A673 (cell line): ENCODE results near the gene CFAP100. TPM values are rescaled to one million over a fixed set of nuclear protein-coding genes. Genes with fewer than 3 reads are reported as not detected.

Experiments used
- BruUV-seq: library from RNA; stranded (reverse); fragments of 400-500 nt; replicated peaks from 2 replicates; lab custom pipeline; 2021; lab: Mats Ljungman, UMichigan
- CTCF ChIA-PET: fragments of 300-600 bp; sonication (Branson Sonifier 250); formaldehyde crosslinking; loops from one replicate; lab custom pipeline; 2022; ENCODE audit warnings: antibody characterized with exemption; lab: Charles Lee
- POLR2A ChIA-PET: fragments of 300-600 bp; sonication (Branson Sonifier 250); formaldehyde crosslinking; loops from one replicate; lab custom pipeline; 2022; ENCODE audit warnings: antibody characterized with exemption; ENCODE audit not compliant: low non-redundant PET; lab: Charles Lee
- DNase-seq: peaks from one replicate; pipeline ENCODE4 v3.0.0-alpha.2; 2015; ENCODE audit warnings: low spot score
- H3K27ac ChIP-seq: fragments of 200-600 bp; sonication (generic); 2 replicates; pipeline ENCODE4 v1.5.1; 2016; ENCODE audit warnings: mixed run types, low read depth, mild to moderate bottlenecking, mixed read lengths, antibody characterized with exemption, low read length; ENCODE audit not compliant: poor library complexity, severe bottlenecking
- H3K27me3 ChIP-seq: fragments of 200-600 bp; sonication (generic); replicated peaks from 2 replicates; pipeline ENCODE4 v1.6.1; 2017; ENCODE audit warnings: mixed run types, low read depth, mild to moderate bottlenecking, mixed read lengths, antibody characterized with exemption, low read length; ENCODE audit not compliant: insufficient read depth, poor library complexity
- H3K36me3 ChIP-seq: fragments of 200-600 bp; sonication (generic); 2 replicates; pipeline ENCODE4 v1.6.1; 2016; ENCODE audit warnings: mixed run types, mild to moderate bottlenecking, mixed read lengths, antibody characterized with exemption, low read length; ENCODE audit not compliant: insufficient read depth, poor library complexity, severe bottlenecking
- H3K4me1 ChIP-seq: fragments of 200-600 bp; sonication (generic); 2 replicates; pipeline ENCODE4 v1.6.1; 2017; ENCODE audit warnings: mixed run types, mild to moderate bottlenecking, mixed read lengths, antibody characterized with exemption, low read length; ENCODE audit not compliant: insufficient read depth, poor library complexity, severe bottlenecking
- H3K4me3 ChIP-seq: fragments of 200-600 bp; sonication (generic); 2 replicates; pipeline ENCODE4 v1.5.1; 2016; ENCODE audit warnings: low read depth, mixed run types, mild to moderate bottlenecking, mixed read lengths, low read length; ENCODE audit not compliant: poor library complexity, severe bottlenecking
- H3K9me3 ChIP-seq: fragments of 200-600 bp; sonication (generic); 2 replicates; pipeline ENCODE4 v1.6.1; 2016; ENCODE audit warnings: mixed run types, low read depth, mild to moderate bottlenecking, mixed read lengths, antibody characterized with exemption, low read length; ENCODE audit not compliant: poor library complexity, severe bottlenecking
- EZH2 ChIP-seq: fragments of 200-600 bp; sonication (generic); IDR thresholded peaks from 2 replicates; pipeline ENCODE4 v1.6.1; 2017; ENCODE audit warnings: borderline replicate concordance, low read depth, mild to moderate bottlenecking, mixed read lengths, antibody characterized with exemption, low read length; ENCODE audit not compliant: poor library complexity, severe bottlenecking
- intact Hi-C: fragments of 100-400 bp; cut with micrococcal nuclease; formaldehyde crosslinking; loops from one replicate; pipeline ENCODE4 v1.10.0; 2022; ENCODE audit not compliant: unreplicated experiment
- total RNA-seq: library from RNA; stranded (reverse); gene quantifications from 2 replicates; pipeline ENCODE4 v1.2.3, GENCODE V29; 2021
- TF ChIP-seq, protein P1 (sequence below): fragments of 300-800, 200-600 bp; sonication (generic); conservative IDR thresholded peaks from 2 replicates; pipeline ENCODE4 v1.5.1; 2017; ENCODE audit warnings: low read depth, mild to moderate bottlenecking, antibody characterized with exemption, low read length, moderate library complexity, mixed read lengths

The CFAP100 gene
- total RNA-seq, 1 experiment from 2014 or later, result not detected

DNA sequence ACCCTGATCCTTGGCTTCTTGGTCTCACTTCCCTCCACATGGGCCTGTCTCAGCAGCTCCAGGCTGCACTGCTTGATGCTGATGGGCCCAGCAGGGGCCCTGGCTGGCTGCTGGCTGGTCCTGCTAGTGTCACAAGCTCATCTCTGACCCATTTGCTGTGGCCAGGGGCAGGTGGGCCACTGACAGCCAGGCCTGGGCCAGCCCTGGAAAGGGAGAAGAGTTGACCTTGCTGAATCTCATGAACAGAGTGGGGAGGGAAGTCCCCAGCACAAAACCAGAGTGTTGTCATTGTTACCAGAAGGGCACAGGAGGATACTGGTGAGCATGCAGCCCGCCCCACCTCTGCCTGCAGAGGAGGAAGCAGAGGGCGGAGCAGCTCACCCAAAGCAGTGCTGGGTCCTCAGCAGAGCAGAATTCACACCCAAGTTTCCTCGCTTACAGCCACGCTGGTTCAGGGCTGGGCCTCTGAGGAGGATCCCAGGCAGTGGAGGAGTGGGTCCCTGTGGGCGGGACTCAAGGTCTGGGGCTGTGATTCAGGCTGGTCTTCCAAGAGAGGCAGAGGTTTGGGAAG is 29.9 kb upstream of the CFAP100 start:
- Histone ChIP-seq H3K36me3 (no peaks in the 10 kb centered on the region), H3K27me3 (no peaks in the 10 kb centered on the region), H3K27ac (no peak overlapping the region), H3K4me1 (no peaks in the 10 kb centered on the region), H3K9me3 (no peaks in the 10 kb centered on the region), H3K4me3 (no peak overlapping the region)
- CTCF ChIA-PET, result no interaction called here
- no peak for TF ChIP-seq EZH2
- POLR2A ChIA-PET, result no interaction called here
- BruUV-seq, result no TSS peak
- intact Hi-C loops, result no loop called here
- DNase-seq, result no peak

DNA sequence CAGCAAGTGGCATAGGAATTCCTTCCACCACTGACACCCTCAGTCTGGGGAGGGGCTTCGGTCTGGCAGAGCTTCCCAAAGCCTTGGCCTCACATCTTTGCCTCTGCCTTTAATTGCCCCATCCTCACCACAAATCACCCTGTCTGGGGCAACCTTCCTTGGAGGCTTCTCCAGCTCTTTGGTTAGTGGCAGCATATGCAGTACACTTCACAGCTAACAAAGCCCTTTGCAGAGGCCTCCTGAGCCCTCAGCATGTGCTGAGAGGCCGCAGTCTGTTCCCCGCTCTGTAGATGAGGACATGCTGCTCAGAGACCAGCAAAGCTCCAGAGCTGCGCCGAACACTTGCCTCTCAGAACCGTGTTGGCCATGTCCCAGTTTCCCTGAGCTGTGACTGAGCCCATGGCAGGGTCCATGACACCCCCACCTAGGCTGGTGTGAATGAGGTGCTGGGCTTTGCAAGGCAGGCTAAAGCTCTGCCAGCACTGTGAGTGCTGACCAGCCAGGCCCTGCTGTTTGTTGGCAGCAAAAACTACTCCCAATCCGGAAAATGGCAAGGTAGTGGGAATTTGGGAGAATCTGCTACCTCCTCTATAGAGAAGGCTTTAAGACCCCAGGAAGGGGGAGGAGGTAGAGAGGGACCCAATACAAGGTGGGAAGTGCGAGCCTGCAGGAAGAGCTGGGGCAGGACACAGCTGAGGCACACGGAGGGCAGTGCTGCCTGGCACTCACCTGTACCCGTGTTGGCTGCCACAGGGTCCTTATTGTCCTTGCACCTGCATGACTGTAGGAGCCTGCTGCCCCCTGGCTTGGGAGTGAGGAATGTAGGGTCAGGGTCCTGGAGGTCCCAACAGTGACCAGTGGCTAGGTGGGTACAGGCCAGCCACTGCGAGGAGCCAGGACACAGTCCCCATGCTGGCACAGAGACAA is 29.1 kb upstream of the CFAP100 start:
- Histone ChIP-seq H3K4me3 (no peak overlapping the region), H3K36me3 (no peaks in the 10 kb centered on the region), H3K27ac (no peak overlapping the region), H3K9me3 (no peaks in the 10 kb centered on the region), H3K4me1 (no peaks in the 10 kb centered on the region), H3K27me3 (no peaks in the 10 kb centered on the region)
- no peak for DNase-seq
- BruUV-seq, result no TSS peak
- TF ChIP-seq EZH2, result no peak
- TF ChIP-seq, protein P1, sequence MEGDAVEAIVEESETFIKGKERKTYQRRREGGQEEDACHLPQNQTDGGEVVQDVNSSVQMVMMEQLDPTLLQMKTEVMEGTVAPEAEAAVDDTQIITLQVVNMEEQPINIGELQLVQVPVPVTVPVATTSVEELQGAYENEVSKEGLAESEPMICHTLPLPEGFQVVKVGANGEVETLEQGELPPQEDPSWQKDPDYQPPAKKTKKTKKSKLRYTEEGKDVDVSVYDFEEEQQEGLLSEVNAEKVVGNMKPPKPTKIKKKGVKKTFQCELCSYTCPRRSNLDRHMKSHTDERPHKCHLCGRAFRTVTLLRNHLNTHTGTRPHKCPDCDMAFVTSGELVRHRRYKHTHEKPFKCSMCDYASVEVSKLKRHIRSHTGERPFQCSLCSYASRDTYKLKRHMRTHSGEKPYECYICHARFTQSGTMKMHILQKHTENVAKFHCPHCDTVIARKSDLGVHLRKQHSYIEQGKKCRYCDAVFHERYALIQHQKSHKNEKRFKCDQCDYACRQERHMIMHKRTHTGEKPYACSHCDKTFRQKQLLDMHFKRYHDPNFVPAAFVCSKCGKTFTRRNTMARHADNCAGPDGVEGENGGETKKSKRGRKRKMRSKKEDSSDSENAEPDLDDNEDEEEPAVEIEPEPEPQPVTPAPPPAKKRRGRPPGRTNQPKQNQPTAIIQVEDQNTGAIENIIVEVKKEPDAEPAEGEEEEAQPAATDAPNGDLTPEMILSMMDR, result no peak
- ChIA-PET CTCF (interaction anchor here (0.5 kb wide), 1 partner anchor 187 kb away, joined by 4 read pairs; no protein-coding TSS in a partner anchor), POLR2A (interaction anchor here (0.6 kb wide), 1 partner anchor 1184 kb away, joined by 3 read pairs; no protein-coding TSS in a partner anchor)
- intact Hi-C loops, result no loop called here

DNA sequence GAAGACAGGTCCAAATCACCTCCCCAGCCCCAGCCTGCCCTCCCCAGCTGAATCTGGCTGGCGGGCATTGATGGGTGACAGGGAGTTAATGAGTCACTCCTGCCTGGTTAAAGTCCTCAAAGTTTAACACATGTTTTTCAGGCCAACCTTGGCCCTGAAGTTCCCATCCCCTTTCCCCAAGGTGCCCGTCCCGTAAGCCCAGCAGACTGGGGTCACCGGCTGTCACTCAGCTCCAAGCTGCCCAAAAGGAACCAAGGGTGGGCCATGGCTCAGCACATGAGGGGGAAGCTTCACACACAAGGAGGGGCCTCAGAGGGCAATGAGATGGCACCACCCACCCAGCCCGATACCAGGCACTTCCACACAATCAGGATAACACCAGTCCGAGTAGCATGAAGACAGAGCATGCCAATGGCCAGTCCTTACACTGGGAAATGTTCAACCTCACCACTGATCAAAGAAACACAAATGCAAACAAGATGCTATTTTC is 27.3 kb upstream of the CFAP100 start:
- no peaks in the 10 kb centered on the region for H3K36me3 ChIP-seq
- H3K4me3 ChIP-seq, result no peak overlapping the region
- H3K9me3 ChIP-seq, result no peaks in the 10 kb centered on the region
- H3K4me1 ChIP-seq, result no peaks in the 10 kb centered on the region
- CTCF ChIA-PET, result no interaction called here
- POLR2A ChIA-PET, result no interaction called here
- no peaks in the 10 kb centered on the region for H3K27me3 ChIP-seq
- intact Hi-C loops, result no loop called here
- H3K27ac ChIP-seq, result no peak overlapping the region
- BruUV-seq, result no TSS peak
- TF ChIP-seq, protein P1, result no peak
- no peak for TF ChIP-seq EZH2
- DNase-seq, result no peak
